Right cardiac atrium (tissue), 5 donors: ENCODE results near the gene LGI4. TPM values are rescaled to one million over a fixed set of nuclear protein-coding genes. Genes with fewer than 3 reads are reported as not detected.

Experiments
- ATAC-seq, 2 donors: fragments of 200-7000 bp; cut with Tn5 transposase; one replicate each; pipeline versions ENCODE4 v1.8.0 to v1.9.1; 2020; ENCODE audit warnings: moderate library complexity in 2 of 2, mild to moderate bottlenecking in 1 of 2
- DNase-seq, 3 donors: peaks; one replicate each; pipeline ENCODE4 v3.0.0-alpha.2; 2020
- H3K27ac ChIP-seq: one replicate; pipeline ENCODE4 v1.5.1; 2013; ENCODE audit warnings: mild to moderate bottlenecking, low read length, control low read depth, moderate library complexity
- H3K27me3 ChIP-seq: one replicate; pipeline ENCODE4 v1.6.1; 2013; ENCODE audit not compliant: control insufficient read depth, insufficient read depth
- H3K4me1 ChIP-seq: one replicate; pipeline ENCODE4 v1.6.1; 2013; ENCODE audit warnings: low read length; ENCODE audit not compliant: control insufficient read depth, insufficient read depth
- H3K4me3 ChIP-seq: one replicate; pipeline ENCODE4 v1.5.1; 2013; ENCODE audit warnings: low read length, control low read depth
- H3K9me3 ChIP-seq: one replicate; pipeline ENCODE4 v1.6.1; 2013; ENCODE audit warnings: low read length; ENCODE audit not compliant: control insufficient read depth
- WGBS: extraction: QIAGEN DNeasy Blood & Tissue Kit; methylation state at CpG from one replicate; pipeline ENCODE4 v1.1.7; 2013; 5-methylcytosine and 5-hydroxymethylcytosine counted together
- intact Hi-C, 4 donors: fragments of 100-400 bp; cut with DNase I; formaldehyde crosslinking; loops; one replicate each; pipeline versions ENCODE4 v1.11.0 to v1.14.0; 2022 to 2023
- polyA plus RNA-seq: library from polyadenylated mRNA; stranded (reverse); fragments of 200-250 nt; gene quantifications from one replicate; pipeline ENCODE4 v1.2.3, GENCODE V29; 2013
- total RNA-seq, 4 donors: library from RNA; stranded (reverse); fragmentation: NEBNext Ultra II Directional; extraction: Animal tissue kit (Norgen Biotek cat#: 25700); gene quantifications; one replicate each; pipeline ENCODE4 v1.2.1, GENCODE V29; 2021
- donor health status: healthy with polysubstance abuse.
- donor health status: DM: no; HTN: yes; CAD: no.
- donor health status: DM: no; HTN: no; CAD: no.
- donor health status: DM: no; HTN: yes; CAD: no; lungs with severe emphysema.
- donor health status: DM: yes; HTN: yes; CAD: no.

LGI4 gene
- total and polyA plus RNA-seq, 5 donors: 25.0 to 40.9 (median 35.6) TPM

GRCh38 chr19:35077411-35078223, 57.2 kb downstream of the LGI4 start:
- Histone ChIP-seq H3K27ac (no peak overlapping the region), H3K27me3 (no peaks in the 10 kb centered on the region), H3K4me1 (no peaks in the 10 kb centered on the region), H3K4me3 (no peak overlapping the region), H3K9me3 (no peaks in the 10 kb centered on the region)
- ATAC-seq (no peak), DNase-seq (no peak)
- WGBS: 89% methylated on average over 17 of the region's 17 CpGs
- intact Hi-C loops: no loop called here

DNA sequence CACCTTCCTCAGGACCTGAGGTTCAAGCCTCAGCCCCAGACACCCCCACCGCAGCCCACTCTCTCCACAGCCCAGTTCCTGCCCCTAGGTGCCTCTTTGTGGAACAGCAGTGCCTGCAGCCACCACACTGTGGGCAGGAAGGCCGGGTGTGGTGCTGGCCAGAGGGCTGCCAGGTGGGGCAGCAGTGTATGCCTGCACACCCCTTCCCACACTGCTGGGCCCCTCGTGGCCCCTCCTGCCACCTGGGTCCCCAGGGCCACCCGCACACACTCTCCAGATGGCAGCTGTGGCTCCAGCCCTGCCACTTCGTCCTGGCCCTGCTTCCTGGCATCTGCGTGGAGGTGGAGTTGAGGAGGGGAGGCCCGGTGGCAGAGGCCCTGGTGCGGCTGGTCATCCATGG, 58.2 kb downstream of the LGI4 start:
- Histone ChIP-seq H3K27me3 (no peaks in the 10 kb centered on the region), H3K27ac (no peak overlapping the region), H3K4me3 (no peak overlapping the region), H3K9me3 (no peaks in the 10 kb centered on the region), H3K4me1 (no peaks in the 10 kb centered on the region)
- DNase-seq: no peak
- ATAC-seq: no peak
- intact Hi-C loops: no loop called here
- 75% methylated on average over 8 of the region's 8 CpGs for WGBS

DNA sequence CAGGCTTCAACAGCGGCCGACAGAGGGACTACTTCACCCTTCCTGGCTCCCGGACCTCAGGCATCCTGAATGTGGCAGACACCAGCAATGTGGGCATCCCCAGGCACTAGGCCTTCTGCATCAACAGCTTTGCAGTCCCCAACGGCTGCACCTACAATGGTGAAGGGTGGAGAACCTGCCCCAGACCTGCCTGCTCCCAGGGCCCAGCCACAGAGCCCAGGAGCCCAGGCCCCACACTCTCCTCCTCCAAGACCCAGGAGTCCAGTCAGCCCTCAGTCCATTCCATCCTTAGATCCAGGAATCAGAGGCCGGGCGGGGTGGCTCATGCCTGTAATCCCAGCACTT, 58.9 kb downstream of the LGI4 start:
- H3K27ac ChIP-seq: no peak overlapping the region
- DNase-seq (no peak), ATAC-seq (no peak)
- intact Hi-C loops: no loop called here
- no peaks in the 10 kb centered on the region for H3K4me1 ChIP-seq
- no peaks in the 10 kb centered on the region for H3K9me3 ChIP-seq
- no peaks in the 10 kb centered on the region for H3K27me3 ChIP-seq
- no peak overlapping the region for H3K4me3 ChIP-seq
- WGBS: 76% methylated on average over 6 of the region's 6 CpGs

- Histone ChIP-seq H3K27me3 (no peaks in the 10 kb centered on the region), H3K4me1 (no peaks in the 10 kb centered on the region), H3K9me3 (no peaks in the 10 kb centered on the region), H3K4me3 (no peak overlapping the region), H3K27ac (no peak overlapping the region)
- WGBS: 85% methylated on average over 21 of the region's 21 CpGs
- intact Hi-C loops: no loop called here
- DNase-seq (no peak), ATAC-seq (no peak)
Observed at GRCh38 chr19:35075202-35076025, 59.4 kb downstream of the LGI4 start.

Other genes with a start within 250 kb of the LGI4 start
- 1 to 10 TPM; 1.4 to 3.4 (median 3.1) TPM for gene ZNF30, start 208.2 kb downstream of the LGI4 start, total RNA-seq
- 1.8 TPM for gene ZNF30, start 208.2 kb downstream of the LGI4 start, polyA plus RNA-seq
- gene ZNF792, start 170.8 kb downstream of the LGI4 start, total RNA-seq: 1 to 10 TPM; 3.3 to 5.1 (median 4.3) TPM
- 1.1 TPM for gene ZNF792, start 170.8 kb downstream of the LGI4 start, polyA plus RNA-seq
- gene GRAMD1A, start 134.7 kb downstream of the LGI4 start, total RNA-seq: 10 to 100 TPM; 27.9 to 37.4 (median 32.7) TPM
- gene GRAMD1A, start 134.7 kb downstream of the LGI4 start, polyA plus RNA-seq: 32.0 TPM
- 100 to 1,000 TPM in 1 of 4 donors, 10 to 100 TPM in 3; 74.3 to 134 (median 87.1) TPM for gene SCN1B, start 104.6 kb downstream of the LGI4 start, total RNA-seq
- 89.1 TPM for gene SCN1B, start 104.6 kb downstream of the LGI4 start, polyA plus RNA-seq
- gene HPN, start 93.3 kb downstream of the LGI4 start, total RNA-seq: 1 to 10 TPM; 3.9 to 7.0 (median 5.0) TPM
- 1.5 TPM for gene HPN, start 93.3 kb downstream of the LGI4 start, polyA plus RNA-seq
- gene FXYD3, start 19.2 kb downstream of the LGI4 start, total RNA-seq: 1 to 10 TPM; 2.2 to 5.7 (median 4.3) TPM
- 5.2 TPM for gene FXYD3, start 19.2 kb downstream of the LGI4 start, polyA plus RNA-seq
- 100 to 1,000 TPM; 441 to 544 (median 499) TPM for gene FXYD1, start 3.8 kb upstream of the LGI4 start, total RNA-seq
- 289 TPM for gene FXYD1, start 3.8 kb upstream of the LGI4 start, polyA plus RNA-seq
- gene FXYD7, start 8.2 kb upstream of the LGI4 start, total RNA-seq: under 1 TPM in 1 of 4 donors, not detected in 3; 0.40 TPM
- gene FXYD7, start 8.2 kb upstream of the LGI4 start, polyA plus RNA-seq: 0.25 TPM
- 10 to 100 TPM; 22.5 to 46.3 (median 31.0) TPM for gene FXYD5, start 19.7 kb upstream of the LGI4 start, total RNA-seq
- 31.8 TPM for gene FXYD5, start 19.7 kb upstream of the LGI4 start, polyA plus RNA-seq
- gene FAM187B, start 93.7 kb upstream of the LGI4 start, total RNA-seq: not detected
- gene FAM187B, start 93.7 kb upstream of the LGI4 start, polyA plus RNA-seq: not detected
- gene LSR, start 113.9 kb upstream of the LGI4 start, total RNA-seq: 1 to 10 TPM; 4.6 to 8.9 (median 4.8) TPM
- gene LSR, start 113.9 kb upstream of the LGI4 start, polyA plus RNA-seq: 5.0 TPM
- gene USF2, start 133.9 kb upstream of the LGI4 start, total RNA-seq: 100 to 1,000 TPM; 182 to 270 (median 239) TPM
- 332 TPM for gene USF2, start 133.9 kb upstream of the LGI4 start, polyA plus RNA-seq
- 100 to 1,000 TPM; 164 to 286 (median 230) TPM for gene HAMP, start 147.5 kb upstream of the LGI4 start, total RNA-seq
- 406 TPM for gene HAMP, start 147.5 kb upstream of the LGI4 start, polyA plus RNA-seq
- gene MAG, start 157.1 kb upstream of the LGI4 start, total RNA-seq: not detected
- 1.3 TPM for gene MAG, start 157.1 kb upstream of the LGI4 start, polyA plus RNA-seq
- gene CD22, start 194.1 kb upstream of the LGI4 start, total RNA-seq: under 1 TPM; 0.54 to 0.80 (median 0.72) TPM
- 0.20 TPM for gene CD22, start 194.1 kb upstream of the LGI4 start, polyA plus RNA-seq
- not detected for gene FFAR1, start 212.8 kb upstream of the LGI4 start, total RNA-seq
- not detected for gene FFAR1, start 212.8 kb upstream of the LGI4 start, polyA plus RNA-seq
- gene FFAR3, start 223.4 kb upstream of the LGI4 start, total RNA-seq: under 1 TPM in 1 of 4 donors, not detected in 3; 0.31 TPM
- gene FFAR3, start 223.4 kb upstream of the LGI4 start, polyA plus RNA-seq: 0.05 TPM
- not detected for gene GPR42, start 236.0 kb upstream of the LGI4 start, total RNA-seq
- not detected for gene GPR42, start 236.0 kb upstream of the LGI4 start, polyA plus RNA-seq